ENCODE measurements around the gene CHTOP. TPM values are rescaled to one million over a fixed set of nuclear protein-coding genes. Genes with fewer than 3 reads are reported as not detected.
"Not testable (repeated sequence)": the region's sequence is repeated elsewhere in the genome, so short reads cannot be mapped to it uniquely, and the experiment has no call there.

The CHTOP gene, protein sequence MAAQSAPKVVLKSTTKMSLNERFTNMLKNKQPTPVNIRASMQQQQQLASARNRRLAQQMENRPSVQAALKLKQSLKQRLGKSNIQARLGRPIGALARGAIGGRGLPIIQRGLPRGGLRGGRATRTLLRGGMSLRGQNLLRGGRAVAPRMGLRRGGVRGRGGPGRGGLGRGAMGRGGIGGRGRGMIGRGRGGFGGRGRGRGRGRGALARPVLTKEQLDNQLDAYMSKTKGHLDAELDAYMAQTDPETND
- total RNA-seq: 21.1 and 25.9 TPM in 2 replicates

DNA sequence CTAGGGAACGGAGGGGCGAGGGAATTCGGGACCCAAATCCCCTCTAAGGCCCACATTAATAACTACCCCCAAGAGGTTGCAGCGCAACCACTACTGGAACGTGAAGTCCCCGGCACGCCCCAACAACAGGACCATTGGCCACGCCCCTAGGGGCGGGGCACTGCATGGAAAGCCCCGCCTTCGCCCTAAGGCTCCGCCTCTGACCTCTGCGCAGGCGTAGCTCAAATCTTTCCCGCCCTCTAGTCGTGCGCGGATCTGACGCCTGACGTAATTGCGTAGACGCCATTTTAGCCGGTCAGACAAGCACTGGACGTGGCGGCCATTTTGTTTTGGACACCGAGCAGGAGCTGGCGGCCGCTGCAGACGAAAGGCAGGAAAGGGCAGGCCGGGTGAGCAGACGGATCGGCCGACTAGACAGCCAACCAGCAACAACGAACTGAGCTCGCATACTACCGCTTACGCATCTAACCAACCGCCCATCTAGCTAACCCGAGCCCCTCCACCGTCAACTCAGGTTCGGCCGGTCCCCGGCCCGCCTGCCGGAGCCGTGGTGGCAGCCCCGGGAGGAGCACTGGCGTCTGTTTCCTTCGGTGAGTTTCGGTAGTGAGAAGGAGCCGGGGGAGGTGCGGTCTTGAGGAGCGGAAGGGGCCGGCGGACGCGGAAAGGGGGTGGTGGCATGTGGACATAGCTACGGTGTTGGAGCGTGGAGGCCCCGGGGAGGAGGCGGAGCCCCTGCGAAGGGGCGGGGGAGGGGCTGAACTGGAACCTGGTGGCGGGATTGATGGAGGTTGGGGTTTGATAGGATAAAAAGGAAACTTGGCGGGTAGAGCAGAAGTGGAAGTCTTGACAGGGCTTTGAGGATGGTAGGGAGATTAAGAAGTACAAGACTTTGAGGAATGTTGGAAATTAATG is at the start of gene CHTOP:
CHTOP (plus strand) TSS at position 313 of the 912 bp plus-strand sequence. CDS start 2,523 bp downstream, outside the sequence.
- peak; percentile 100 for DNase-seq

DNA sequence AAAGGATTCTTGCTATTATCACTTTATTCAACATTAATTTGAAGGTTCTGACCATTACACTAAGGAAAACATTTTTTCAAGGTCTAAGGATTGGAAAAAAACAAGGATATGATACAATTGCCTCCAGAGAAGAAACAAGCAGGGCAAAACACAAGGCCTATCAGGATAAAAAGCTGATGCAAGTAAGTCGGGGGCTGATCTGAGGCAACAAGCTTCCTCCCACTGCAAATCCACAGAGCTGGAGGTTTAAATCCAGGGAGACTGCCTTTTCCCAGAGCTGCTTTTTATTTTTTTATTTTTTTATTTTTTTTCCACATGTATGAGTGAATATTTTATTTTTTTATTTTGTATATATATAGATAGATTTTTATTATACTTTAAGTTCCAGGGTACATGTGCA is 48.9 kb upstream of the CHTOP start:
- no peak for DNase-seq

DNA sequence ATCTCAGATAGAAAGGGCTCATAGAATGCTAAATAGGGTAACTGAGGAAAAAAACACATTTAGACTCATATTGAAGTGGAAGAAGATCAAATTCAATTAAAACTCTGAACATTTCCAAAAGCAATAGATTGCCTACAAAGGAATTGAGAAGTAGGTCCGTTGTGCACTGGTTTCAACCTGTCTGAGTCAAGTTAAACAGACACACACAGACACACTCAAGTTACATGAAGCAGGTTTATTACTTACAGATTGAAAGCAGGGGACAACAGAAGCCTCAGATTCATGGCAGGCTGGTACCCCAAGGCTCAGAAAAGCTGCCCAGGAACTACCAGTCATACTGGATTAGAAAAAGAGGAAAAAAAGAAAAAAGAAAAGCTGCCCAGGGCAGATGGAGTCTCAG is 47.5 kb upstream of the CHTOP start:
- DNase-seq: no peak

DNA sequence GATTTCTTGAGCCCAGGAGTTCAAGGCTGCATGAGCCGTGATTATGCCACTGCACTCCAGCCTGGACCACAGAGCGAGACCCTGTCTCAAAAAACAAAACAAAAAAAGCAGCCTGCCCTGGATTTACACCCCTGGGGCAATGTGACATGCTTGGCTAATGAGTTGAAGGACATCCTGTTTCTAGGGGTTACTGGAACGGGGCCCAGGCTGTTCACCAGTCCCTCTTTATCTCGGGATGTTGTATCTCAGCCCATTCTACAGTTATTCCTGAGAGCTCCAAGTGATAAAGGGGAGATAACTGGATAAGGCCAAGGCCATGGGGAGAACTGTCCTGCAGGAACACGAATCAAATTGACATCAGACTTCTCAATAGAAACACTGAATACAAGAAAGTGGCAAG is 46.6 kb upstream of the CHTOP start:
- peak; percentile 17 for DNase-seq

DNA sequence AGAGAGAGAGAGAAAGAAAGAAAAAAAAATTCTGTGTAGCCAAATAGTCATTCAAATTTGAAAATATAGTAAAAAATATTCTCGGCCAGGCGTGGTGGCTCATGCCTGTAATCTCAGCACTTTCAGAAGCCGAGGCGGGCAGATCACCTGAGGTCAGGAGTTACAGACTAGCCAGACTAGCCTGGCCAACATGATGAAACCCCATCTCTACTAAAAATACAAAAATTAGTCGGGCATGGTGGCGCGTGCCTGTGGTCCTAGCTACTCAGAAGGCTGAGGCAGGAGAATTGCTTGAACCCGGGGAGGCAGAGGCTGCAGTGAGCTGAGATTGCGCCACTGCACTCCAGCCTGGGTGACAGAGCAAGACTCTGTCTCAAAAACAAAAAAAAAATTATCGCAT is 45.8 kb upstream of the CHTOP start:
- DNase-seq: not testable (repeated sequence)

DNA sequence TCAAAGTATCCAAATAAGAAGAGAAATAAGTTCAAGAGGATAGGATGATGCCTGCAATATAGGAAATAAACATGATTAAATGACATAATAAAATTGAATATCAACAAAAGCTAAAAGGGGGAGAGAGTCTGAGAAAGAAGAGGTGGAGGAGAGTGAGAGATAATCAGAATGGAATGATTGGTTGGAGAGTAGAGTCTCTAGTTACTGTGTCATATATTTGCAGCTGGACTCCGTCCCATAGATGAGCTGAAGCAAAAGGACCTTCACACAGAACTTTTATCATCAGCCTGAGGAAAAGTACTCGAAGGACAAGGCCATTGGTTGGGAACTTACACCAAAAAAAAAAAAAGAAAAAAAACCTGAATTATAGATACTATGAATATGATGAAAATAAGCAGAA is 45.4 kb upstream of the CHTOP start:
- no peak for DNase-seq

DNA sequence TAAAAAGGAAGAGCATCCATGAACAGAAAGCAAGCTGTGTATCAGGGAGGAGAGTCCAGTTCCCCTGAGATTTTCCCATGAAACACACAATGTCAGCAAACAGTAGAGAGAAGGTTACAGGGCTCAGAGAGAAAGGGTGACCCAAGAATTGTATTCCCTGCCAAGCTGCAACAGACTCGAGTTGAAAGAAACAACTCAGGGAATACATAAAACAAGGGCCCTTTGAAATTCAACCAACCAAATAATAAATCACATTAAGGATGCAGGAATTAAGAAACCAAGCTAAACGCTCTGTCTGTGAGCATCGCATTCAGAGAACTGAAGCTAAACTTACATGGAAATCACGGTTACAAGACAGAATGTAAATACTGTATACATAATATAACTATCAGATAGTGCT is 41.1 kb upstream of the CHTOP start:
- no peak for DNase-seq

DNA sequence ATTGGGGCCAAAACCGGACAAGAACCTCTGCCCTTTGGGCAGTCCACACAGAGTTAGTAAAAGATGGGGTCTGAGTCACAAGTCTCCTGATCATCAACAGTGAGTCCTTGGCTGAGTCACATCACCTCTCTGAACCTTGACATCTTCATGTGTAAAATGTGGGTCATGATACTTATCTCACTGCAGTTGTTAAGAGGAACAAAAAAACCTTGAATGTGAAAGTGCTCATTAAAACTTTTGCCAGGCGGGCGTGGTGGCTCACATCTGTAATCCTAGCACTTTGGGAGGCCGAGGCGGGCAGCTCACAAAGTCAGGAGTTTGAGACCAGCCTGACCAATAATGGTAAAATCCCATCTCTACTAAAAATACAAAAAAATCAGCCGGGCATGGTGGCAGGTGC is 36.7 kb upstream of the CHTOP start:
- DNase-seq: peak; percentile 59

DNA sequence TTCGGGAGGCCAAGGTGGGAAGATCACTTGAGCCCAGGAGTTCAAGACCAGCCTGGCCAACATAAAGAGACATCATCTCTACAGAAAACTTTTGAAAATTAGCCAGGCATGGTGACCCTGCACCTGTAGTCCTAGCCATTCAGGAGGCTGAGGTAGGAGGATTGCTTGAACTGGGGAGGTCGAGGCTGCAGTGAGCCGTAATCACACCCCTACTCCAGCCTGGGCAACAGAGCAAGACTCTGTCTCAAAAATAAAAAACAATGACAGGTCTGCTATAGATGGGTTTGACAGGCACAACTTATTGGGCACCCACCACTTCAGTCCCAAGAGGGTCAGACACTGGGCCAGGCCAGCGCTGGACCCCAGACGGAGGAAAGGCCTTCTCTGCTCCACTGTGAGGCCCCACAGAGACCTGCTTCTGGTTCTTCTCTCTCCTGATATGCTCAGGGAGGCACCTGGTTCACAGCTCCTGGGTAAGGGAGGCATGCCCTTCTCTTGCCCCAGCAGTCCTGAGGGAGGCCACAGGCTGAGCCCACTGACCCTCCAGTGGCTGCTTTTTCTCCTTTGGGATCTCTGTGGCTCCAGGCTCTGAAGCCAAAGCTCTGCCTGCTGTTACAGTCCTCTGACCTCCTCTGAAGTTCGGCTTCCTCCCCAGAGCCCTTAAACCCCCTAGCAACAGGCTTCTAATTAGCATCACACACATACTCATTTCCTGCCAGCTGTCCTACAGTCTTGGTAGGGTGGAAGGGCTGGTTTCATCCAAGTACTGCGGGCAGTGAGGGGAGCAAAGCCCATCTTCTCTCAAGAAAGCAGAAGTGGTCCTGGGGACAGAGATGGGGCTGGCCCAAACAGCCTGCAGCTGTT is 35.3 kb upstream of the CHTOP start:
- peak; percentile 96 for DNase-seq

DNA sequence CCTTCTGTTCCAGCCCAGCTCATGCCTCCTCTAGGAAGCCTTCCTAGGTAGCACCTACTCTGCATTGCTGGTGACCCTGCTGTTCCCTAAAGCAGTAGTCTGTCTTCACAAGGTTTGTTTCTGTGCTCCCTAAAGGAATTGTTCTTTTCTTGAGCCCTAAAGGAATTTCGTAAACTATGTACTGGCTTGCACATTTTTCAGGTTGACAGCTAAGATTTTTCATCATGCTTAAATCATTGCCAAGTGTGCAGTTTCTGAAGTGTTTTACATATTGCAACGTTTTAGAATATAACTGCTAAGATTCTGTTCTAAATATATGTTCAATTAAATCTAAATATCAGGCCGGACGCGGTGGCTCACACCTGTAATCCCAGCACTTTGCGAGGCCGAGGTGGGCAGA is 34.0 kb upstream of the CHTOP start:
- no peak for DNase-seq

DNA sequence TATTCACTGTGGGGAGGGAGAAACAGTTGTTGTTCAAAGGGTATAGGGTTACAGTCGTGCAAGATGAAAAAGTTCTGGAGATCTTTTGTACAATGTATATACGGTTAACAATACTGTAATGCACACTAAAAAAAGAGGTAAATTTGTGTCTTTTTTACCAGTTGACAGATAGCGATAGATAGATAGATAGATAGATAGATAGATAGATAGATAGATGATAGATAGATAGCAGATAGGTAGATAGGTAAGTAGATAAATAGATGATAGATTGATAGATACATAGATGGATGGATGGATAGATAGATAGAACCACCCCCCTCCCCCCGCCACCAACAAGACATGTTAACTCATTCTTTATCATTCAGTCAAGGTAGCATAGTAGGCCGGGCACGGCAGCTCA is 31.1 kb upstream of the CHTOP start:
- no peak for DNase-seq

DNA sequence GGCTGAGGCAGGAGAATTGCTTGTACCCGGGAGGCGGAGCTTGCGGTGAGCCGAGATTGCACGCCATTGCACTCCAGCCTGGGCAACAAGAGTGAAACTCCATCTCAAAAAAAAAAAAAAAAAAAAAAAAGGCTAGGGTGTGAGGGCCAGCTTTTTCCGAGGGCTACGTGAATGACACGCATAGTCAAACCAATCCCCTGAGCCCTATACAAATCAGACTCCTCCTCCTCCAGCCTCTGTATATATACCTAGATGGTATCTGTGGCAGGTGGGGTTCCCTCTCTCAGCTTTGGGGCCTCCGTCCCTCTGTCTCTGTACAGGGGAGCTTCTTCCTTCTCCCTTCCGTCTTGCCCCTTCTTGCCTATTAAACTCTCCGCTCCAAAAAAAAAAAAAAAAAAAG is 27.7 kb upstream of the CHTOP start:
- no peak for DNase-seq

DNA sequence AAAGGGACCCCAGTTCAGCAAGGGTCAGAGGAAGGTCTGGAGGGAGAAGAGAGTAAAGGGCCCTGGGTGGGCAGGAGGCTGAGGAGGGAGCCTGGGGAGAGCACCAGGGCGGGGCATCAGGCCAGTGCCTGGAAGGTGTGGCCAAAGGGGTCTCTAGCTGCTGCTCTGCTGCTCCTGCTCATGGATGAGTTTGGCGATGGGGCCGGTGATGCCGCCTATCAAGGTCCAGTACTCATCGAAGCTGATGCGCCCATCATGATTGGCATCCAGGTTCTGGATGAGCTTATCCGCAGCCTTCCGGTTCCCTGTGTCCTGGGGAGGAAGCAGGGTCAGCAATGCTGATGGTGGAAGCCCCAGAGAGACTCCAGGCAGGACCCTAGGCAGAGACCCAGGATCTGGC is 26.5 kb upstream of the CHTOP start:
- DNase-seq: peak; percentile 14

DNA sequence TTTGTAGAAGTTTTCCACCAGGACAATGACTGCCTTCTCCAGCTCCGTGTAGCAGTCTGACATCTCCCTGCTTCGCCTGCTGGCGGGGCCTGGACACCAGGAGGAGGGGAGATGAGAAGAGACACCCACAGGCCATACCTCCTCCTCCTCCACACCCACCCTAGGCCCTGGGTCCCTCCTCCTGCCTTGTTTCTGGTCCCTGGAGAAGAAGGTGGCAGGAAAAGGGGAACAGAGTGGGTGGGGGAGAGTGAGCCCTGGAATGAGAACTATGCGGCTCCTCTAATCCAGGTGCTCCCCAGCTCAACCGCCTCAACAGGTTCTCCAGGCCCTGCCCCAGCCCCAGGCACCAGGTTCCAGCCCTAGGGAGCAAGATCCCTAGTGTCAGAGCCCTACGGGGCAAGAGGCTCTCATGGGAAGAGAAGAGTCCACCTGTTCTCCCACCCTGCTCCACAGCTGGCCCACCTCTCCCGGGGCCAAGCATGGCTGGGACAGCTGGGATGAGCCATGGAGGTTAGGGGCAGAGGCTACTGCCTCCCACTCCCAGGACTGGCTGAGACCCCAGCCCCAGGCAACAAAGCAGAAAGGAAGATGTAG is 25.7 kb upstream of the CHTOP start:
- DNase-seq: peak; percentile 74

DNA sequence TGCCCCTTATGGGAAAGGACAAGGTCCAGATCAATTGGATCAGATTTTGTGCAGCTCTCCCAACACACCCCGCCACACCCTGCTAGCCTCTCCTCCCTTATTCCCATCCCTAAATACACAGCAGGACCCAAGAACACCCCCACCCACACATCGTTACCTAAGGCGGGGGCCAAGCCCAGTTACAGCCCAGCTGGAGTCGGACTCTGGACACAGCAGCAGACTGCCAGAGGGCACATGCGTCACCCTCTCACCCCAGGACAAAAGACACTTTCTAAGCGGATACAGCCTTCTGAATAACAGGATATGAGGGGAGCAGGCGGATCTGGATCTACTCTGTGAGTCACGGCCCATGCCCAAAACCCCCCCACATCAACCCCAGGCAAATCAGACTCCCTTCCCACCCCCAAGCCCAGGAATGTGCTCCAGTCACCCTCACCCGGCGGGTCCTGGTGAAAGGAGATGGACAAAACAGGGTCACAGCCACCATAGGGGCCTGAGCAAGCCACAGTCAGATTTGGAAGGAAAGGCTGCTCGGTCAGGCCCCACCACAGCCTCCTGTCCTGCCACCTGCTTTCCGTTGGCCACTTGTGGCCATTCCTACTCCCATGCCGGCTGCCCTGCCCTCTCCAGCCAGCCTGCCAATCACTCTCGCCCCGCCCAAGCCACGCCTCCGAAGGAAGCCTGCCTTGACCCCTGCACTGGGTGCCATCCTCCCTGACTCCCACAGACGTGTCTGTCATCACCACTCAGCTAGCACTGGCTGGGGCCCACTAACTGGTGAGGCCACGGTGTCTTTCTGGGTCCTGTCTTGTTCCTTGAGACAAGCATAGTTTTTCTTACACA is 24.9 kb upstream of the CHTOP start:
- DNase-seq: peak; percentile 99

DNA sequence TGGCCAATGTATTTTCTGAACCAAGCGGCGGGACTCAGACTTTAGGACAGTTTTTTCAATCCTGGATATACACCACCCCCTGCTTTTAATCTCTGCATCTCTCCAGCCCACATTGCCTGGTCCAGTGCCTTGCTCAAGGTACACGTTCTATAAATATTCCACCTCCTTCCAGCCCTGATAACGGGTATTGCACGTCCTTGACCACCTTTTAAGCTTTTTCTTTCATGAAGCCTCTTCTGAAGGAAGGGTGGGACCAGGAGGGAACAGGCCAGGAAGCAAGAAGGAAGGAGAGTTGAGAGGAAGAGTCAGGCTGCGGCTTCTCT is 24.3 kb upstream of the CHTOP start:
- DNase-seq: no peak

DNA sequence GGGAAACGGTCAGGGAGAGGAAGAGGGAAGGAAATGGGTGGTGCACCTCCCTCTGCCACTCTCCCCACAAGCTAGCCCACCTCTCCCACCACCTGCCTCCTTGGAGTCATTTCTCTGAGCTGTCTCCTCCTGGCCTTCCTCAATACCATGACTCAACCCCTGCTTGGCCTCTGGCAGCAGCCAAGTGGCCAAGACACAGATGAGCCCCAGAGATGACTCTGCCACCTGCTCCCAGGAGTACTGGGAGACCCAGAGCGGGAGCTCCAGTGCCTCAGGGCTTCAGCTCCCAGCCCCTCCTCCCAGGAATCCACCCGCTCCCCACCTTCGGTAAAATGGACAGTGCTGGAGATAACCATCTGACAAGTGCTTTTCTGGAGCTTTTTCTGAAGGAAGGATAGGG is 23.5 kb upstream of the CHTOP start:
- DNase-seq: peak; percentile 60

DNA sequence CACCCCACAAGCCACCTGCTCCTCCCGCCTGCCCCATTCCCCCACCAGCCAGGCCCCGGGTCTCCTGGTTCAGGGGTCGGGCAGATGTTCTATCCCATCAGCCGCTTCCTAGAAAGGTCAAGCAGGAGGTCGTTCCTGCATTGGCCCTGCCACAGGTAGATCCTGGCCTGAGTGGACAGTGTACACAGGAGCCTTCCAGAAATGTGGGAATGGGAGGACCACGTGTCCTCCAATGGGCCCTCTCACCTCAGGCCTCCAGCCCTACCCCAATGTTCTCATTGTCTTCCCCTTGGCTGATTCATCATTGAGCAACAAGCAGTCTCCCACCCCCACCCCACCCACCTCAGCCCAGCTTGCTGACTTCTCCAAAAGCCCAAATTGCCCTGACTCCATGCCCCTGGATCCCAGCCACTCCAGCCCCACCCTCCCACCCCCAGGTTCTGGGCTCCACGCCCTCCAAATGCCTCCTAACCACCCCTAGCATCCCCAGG is 23.0 kb upstream of the CHTOP start:
- no peak for DNase-seq

DNA sequence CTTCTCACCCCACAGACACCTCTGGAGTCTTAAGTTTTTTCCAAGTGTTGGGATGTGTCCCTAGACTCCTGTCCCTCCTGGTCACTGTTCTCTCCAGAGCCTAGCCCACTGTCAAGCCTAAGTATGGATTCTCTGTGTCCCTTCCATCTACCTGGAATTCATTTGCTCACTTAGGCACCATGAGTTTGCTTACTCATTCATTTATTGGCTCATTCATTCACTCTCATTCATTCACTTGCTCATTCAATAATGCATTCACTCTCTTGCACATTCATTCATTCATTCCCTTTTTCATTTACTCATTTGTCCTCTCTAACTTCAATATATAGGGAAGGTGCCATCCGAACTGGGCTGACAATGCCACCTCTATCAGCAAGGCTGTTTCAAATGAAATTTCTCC is 22.5 kb upstream of the CHTOP start:
- DNase-seq: no peak

DNA sequence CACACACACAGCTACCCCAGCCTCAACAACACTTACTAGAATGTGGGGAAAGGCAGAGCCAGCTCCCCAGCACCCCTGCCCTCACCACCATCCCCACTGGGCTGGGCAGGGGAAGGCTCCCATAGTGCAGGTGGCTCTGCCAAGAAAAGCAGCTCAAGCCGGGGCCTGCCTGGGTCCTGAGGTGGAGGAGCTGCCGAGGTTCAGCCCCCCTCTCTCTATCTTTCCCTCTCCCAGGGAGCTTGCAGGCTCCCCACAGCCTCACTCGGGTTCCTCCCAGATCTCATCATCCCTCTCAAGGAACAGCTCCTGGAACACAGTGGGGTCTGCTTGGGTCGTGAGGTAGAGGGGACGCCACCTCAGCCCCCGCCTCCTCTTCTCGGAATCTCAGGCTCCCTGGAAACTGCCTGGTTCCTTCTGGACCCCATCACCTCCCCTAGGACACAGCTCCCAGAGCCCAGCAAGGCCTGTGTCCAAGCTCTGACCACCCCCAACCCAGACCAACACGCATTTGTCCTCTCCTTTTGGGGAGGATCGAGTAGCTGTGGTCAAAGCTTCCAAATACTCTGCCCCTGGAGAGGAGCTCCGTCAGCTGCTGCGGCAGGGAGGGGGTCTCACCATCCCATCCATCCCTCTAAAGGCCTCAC is 21.6 kb upstream of the CHTOP start:
- DNase-seq: no peak

DNA sequence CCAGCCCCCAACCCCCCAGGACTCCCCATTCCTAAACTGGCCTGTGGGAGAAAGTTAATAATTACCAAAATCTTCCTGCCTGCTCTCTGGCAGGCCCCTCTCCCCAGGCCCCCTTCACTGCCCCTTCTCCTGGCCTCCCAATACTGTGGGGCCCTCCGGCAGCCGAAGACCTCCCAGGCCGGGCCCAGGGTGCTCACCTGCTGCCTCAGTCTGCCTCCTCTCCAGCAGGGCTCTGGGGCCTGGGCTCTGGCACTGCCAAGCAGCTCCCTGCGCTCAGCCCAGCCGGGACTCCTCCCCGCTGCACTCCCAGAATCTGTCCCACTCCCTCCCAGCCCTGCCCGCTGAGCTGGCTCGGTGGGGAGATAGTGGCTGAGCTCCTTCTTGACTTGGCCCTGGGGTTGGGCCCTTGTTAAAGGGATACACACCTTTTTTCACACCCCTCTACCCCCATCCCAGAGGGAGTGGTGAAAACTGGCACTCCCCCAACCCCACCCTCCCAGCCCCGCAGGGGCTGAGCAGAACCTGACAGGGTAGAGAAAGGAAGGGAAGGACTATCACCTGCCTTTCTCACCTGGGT is 21.0 kb upstream of the CHTOP start, which contains the start of gene S100A16:
S100A16 (minus strand) TSS at position 383 of the 577 bp plus-strand sequence. CDS start 4,986 bp downstream, outside the sequence.
- DNase-seq: no peak

Measured in dermis blood vessel endothelial cell (primary cell).